NB4 (cell line): Measurements from ENCODE around the gene PRODH2.

Source experiments
- DNase-seq: peaks from one replicate; pipeline ENCODE4 v3.0.0; 2010; ENCODE audit warnings: low read depth
- H3K4me3 ChIP-seq: one replicate; pipeline ENCODE4 v1.5.1; 2011; ENCODE audit warnings: mild to moderate bottlenecking, low read depth, low read length, moderate library complexity
- CTCF ChIP-seq: IDR thresholded peaks from one replicate; pipeline ENCODE4 v1.5.1; 2012; ENCODE audit warnings: low read depth, low read length
- MYC ChIP-seq: IDR thresholded peaks from 2 replicates; pipeline ENCODE4 v1.6.1; 2011; ENCODE audit warnings: low read depth, low read length
- POLR2A ChIP-seq: IDR thresholded peaks from 2 replicates; pipeline ENCODE4 v1.6.1; 2011; ENCODE audit warnings: mild to moderate bottlenecking; ENCODE audit not compliant: insufficient read length; ENCODE audit errors: extremely low read depth
- TF ChIP-seq, protein P1 (sequence below): IDR thresholded peaks from 2 replicates; pipeline ENCODE4 v1.6.1; 2011; ENCODE audit warnings: low read depth, low read length

PRODH2 gene

DNA sequence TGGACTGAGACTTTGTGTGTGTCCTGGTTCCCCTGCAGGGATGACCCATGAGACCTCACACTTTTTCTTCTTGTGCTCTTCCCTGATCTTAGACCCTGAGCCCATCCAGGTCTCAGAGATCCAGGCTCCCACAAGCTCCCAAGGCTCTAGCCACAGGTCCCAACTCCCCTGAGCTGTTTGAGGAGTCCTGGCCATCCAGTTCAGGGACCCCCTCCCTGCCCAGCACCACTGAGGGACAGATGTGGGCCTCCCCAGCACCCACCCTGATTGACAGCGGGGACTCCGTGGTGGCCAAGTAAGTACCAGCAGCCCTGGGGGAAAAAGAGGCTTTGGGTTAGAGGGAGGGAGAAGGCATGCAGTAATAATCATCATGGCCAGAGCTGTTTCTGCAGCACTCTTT, 52.9 kb downstream of the PRODH2 start:
- no peak for DNase-seq
- TF ChIP-seq, protein P1, sequence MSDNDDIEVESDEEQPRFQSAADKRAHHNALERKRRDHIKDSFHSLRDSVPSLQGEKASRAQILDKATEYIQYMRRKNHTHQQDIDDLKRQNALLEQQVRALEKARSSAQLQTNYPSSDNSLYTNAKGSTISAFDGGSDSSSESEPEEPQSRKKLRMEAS, result no peak
- no peak for TF ChIP-seq CTCF
- no peak overlapping the region for H3K4me3 ChIP-seq

GRCh38 chr19:35757749-35758608, 54.7 kb downstream of the PRODH2 start, which contains the start of gene PROSER3:
Gene PROSER3, plus strand, starts transcription at chr19:35758176. Its CDS starts 40 bp downstream, at chr19:35758216.
- DNase-seq, result peak; percentile 97
- peak within 1 kb of the TSS; percentile 87 for H3K4me3 ChIP-seq
- TF ChIP-seq, protein P1, result peak; percentile 11; the same call in 1 of the 2 replicates
- TF ChIP-seq CTCF (no peak), MYC (0 out of 2 replicates have a peak, but pooled peaks have one; percentile 33), POLR2A (peak; percentile 74)

DNA sequence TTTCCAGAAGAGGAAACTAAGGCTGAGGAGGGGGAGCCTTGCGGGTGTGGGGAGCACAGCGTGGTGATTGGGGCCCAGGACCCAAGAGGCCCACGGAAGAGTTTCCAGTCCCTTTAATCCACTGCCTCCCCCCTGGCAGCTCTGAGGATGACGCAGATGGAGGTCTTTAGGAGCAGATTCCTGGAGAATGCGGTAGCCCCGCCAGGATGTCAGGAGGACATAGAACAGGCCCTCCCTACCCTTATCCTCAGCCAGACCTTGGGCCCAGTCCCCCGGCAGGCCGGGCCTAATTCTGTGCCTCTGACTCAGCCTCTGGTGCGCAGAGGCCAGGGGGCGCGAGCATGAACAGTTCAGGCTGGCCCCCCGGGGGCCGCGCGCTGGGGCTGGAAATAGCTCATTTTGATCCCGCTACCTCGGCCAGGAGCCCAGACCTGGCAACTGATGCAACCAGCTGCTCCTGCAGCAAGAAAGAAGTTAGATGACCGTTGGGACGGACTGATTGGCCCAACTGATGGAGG, 55.4 kb downstream of the PRODH2 start:
- TF ChIP-seq MYC (no peak), POLR2A (no peak), CTCF (no peak)
- TF ChIP-seq, protein P1, result no peak
- H3K4me3 ChIP-seq, result peak overlapping the region; percentile 48
- DNase-seq, result peak; percentile 74

DNA sequence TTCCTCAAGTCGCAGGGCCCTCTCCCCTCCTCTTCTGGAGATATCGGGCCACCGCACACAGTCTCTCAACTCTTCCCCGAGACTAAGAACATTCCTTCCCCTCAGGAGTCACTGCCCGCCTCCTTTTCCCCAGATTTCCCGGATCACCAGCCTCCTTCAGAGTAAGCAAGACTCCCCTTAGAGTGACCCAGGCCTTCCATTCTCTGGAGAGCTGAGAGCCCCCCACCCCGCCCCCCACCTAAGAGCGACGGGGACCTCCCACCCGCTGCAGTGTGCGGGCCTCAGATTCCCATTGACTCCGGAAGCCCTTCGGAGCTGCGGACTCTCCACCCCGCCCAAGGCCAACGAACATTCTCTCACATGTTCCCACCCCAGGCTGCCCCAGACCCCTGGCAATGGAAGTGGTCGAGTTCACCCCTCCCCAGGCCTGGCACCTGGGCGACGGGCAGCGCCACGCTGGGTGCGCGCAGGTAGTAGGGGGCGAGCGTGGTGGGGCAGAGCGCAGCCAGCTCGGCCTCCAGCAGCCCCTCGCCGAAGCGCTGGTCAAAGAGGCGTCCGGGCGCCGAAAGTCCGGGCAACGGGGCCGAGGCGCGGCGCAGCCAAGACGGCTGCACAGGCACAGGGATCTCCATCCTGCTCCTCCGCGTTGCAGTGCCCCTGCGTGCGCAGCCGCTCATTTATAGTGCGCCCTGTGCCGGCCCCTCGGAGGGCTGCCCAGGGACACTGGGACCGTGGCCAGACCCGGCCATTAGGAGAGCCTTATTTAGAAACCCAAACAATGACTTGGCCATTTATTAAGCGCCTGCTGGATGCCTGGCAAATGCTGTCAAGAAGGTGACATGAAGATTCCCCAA, 56.0 kb downstream of the PRODH2 start, which contains the start of gene HSPB6:
Gene HSPB6, minus strand, starts transcription at position 653 of the 854 bp plus-strand sequence. Its CDS starts 21 bp downstream, at position 632.
- DNase-seq, result no peak
- TF ChIP-seq POLR2A (no peak), MYC (no peak), CTCF (no peak)
- TF ChIP-seq, protein P1, result no peak
- H3K4me3 ChIP-seq, result peak within 1 kb of the TSS; percentile 48

GRCh38 chr19:35755550-35756376, 56.9 kb downstream of the PRODH2 start:
- DNase-seq, result no peak
- no peak overlapping the region for H3K4me3 ChIP-seq
- no peak for TF ChIP-seq MYC
- TF ChIP-seq, protein P1, result no peak
- no peak for TF ChIP-seq POLR2A
- no peak for TF ChIP-seq CTCF
